Stimulated activated naive CD8-positive, alpha-beta T cell treated with anti-CD3 and anti-CD28 coated beads, Interleukin-15, amount 100 ng/mL, for 72 hours (primary cell): Measurements from ENCODE around the gene TBX20.
A peak's percentile ranks its signal among the peaks of the same experiment; 100 is the strongest.
"Not testable (repeated sequence)": the region's sequence is repeated elsewhere in the genome, so short reads cannot be mapped to it uniquely, and the experiment has no call there.

ENCODE experiments used
- ATAC-seq: fragments of 150-1000 bp; cut with Tn5 transposase; 2 replicates; pipeline ENCODE4 v1.10.0; 2021; ENCODE audit warnings: mild to moderate bottlenecking, moderate library complexity
- DNase-seq, 2 donors: peaks; one replicate each; pipeline ENCODE4 v3.0.0; 2021 to 2022
- H3K27ac Mint-ChIP-seq, 2 donors: one replicate each; pipeline ENCODE4 v1.8.0; 2022; ENCODE audit warnings: mild to moderate bottlenecking in 2 of 2, mixed read lengths in 2 of 2, moderate library complexity in 2 of 2
- H3K27me3 Mint-ChIP-seq: one replicate; pipeline ENCODE4 v1.8.0; 2022; ENCODE audit warnings: mixed read lengths
- H3K4me1 Mint-ChIP-seq: one replicate; pipeline ENCODE4 v1.8.0; 2022; ENCODE audit warnings: mild to moderate bottlenecking, mixed read lengths
- H3K4me3 Mint-ChIP-seq, 2 donors: one replicate each; pipeline ENCODE4 v1.8.0; 2022; ENCODE audit warnings: mild to moderate bottlenecking in 2 of 2, mixed read lengths in 2 of 2, moderate library complexity in 1 of 2
- H3K9me3 Mint-ChIP-seq, 2 donors: one replicate each; pipeline ENCODE4 v1.8.0; 2022; ENCODE audit warnings: mixed read lengths in 2 of 2

The TBX20 gene

DNA sequence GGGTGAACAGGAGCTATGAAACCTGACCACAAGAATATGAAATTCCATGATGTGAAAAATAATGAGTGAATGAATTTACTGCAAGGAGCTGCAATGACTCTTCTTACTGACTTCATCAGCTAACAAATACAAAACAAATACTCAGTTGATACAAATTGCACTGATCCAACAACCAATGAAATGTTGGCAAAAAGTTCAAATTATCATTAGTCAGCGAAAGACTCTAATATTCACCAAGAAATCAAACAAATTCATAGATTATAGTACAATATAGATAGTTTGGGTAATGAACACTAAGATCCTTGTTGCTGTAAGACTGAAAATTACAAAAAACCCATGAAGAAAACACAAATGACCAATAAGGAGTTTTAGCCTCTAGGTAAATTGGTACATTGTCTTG lies 49.0 kb downstream of the TBX20 start:
- not testable (repeated sequence) for DNase-seq, H3K4me3 Mint-ChIP-seq, H3K27me3 Mint-ChIP-seq, H3K4me1 Mint-ChIP-seq, H3K27ac Mint-ChIP-seq, H3K9me3 Mint-ChIP-seq, ATAC-seq

DNA sequence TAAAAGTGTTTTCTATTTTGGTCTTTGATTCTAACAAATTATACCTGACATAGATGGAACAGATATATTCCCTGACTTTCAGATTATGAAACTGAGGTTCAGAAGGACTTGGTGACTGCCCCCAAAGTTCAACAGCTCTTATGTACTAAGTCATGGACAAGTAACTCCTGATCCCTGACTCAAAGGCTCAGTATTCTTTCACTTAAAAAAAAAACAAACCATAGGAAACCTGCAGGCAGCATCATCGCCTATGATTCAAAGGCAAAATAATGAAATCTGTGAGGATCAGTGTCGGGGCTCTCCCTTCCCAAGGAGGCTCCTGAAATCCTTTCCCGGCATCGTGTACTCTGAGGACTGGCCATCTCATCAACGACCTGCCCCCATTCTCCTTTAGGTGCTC lies 49.9 kb downstream of the TBX20 start:
- H3K27ac Mint-ChIP-seq: not testable (repeated sequence)

DNA sequence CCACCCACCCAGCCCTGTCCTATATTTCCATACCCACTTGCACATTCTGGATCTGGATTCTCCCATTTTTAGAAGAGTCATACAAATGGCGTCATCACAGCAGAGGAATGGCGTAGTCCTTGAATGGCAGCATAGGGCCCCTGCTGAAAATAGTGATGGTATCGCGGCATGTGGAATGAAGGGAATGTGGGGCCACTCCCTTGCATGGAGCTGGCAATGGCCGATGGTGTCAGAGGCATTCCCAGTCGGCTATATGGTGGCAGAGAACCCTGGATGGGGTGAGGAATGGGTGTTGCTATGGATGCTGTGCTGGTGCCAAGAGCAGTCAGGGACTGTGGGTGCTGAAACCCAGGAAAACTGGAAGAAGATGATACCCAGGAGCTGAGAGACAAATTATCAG lies 51.5 kb downstream of the TBX20 start:
- not testable (repeated sequence) for H3K27ac Mint-ChIP-seq, H3K9me3 Mint-ChIP-seq, H3K4me1 Mint-ChIP-seq

More for the DNA sequence above, 49.9 kb downstream of the TBX20 start:
- H3K27me3 Mint-ChIP-seq, H3K9me3 Mint-ChIP-seq, H3K4me1 Mint-ChIP-seq, DNase-seq, ATAC-seq, H3K4me3 Mint-ChIP-seq: not testable (repeated sequence)

DNA sequence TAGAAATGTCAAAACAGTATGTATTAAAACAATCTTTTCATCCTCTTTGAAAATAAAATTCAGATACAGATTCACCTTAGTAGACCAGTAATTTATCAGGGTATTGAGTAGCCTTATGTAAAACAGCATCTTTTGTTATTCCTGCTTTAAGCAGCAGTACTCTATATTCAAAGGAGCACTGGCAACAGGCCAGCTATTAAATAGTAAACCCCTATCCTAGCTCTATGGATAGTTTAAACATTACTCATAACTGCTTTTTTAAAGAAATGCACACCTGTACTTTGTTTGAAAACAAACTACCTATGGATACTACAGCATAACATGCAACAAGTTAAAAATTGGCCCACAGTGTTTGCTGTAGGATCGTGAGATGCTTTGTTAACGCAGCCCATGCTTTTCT lies 53.7 kb downstream of the TBX20 start:
- not testable (repeated sequence) for ATAC-seq, H3K4me3 Mint-ChIP-seq, DNase-seq, H3K9me3 Mint-ChIP-seq, H3K27ac Mint-ChIP-seq, H3K4me1 Mint-ChIP-seq
- H3K27me3 Mint-ChIP-seq: peaks cover 11% of the 10 kb centered on the region

More for the DNA sequence above, 51.5 kb downstream of the TBX20 start:
- not testable (repeated sequence) for DNase-seq, H3K4me3 Mint-ChIP-seq, ATAC-seq, H3K27me3 Mint-ChIP-seq

DNA sequence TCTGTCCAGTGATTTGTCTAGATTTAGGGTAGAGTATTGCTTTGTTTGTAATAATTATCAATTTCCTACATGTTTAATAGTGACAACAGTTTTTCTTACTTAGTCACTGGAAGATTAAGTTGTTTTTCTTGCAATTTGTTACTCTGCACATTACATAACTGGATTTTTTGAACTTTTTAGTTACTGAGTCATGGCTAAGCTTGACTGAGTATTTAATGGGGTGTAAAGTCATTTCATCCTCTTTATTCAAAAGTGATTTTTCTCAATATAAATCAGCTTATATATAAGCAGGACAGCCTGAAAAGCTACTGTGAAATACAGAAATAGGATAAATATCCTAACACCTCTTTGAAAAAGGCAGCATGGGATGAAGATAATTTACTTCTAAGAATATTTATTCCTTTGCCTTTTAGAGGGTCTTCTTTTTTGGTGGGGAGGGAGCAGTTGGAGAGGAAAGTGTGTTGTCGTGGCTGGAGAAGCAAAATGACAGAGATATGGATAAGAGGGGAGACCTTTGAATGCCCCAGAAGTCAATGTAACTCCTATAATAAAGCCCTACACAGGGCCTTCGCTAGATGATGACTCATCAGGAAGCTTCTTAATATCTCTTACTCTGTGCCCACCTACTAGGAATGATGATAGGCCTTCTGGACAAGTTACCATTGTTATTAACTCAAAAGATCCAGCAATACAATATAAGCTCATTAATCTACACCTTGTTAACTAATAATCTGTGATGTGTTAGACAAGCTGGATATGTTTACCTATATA lies 55.3 kb downstream of the TBX20 start:
- not testable (repeated sequence) for ATAC-seq, H3K4me1 Mint-ChIP-seq, DNase-seq, H3K9me3 Mint-ChIP-seq, H3K4me3 Mint-ChIP-seq
- Mint-ChIP-seq H3K27me3 (peaks cover 17% of the 10 kb centered on the region), H3K27ac (peak overlapping the region in 1 of 2 donors; percentile 18)

DNA sequence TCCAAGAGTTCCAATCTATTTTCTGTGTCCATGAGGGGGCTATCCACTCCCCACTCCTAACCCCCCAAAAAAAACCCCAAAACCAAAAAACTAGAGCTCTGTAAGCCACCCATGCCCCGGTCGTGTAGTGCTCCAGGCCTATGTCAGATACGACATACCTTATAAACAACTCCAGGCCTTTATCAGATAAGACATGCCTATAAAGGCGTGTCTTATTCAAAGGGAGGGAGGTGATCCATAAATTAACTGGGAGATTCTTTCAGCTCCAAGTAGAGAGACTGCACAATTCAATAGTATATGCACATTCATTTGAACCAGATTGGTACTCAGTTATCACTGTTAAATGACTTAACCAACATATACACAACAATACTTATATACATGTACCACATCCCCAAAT lies 62.3 kb downstream of the TBX20 start:
- not testable (repeated sequence) for H3K4me1 Mint-ChIP-seq, DNase-seq, H3K27ac Mint-ChIP-seq, H3K4me3 Mint-ChIP-seq, H3K9me3 Mint-ChIP-seq, ATAC-seq
- peaks cover 21% of the 10 kb centered on the region for H3K27me3 Mint-ChIP-seq

DNA sequence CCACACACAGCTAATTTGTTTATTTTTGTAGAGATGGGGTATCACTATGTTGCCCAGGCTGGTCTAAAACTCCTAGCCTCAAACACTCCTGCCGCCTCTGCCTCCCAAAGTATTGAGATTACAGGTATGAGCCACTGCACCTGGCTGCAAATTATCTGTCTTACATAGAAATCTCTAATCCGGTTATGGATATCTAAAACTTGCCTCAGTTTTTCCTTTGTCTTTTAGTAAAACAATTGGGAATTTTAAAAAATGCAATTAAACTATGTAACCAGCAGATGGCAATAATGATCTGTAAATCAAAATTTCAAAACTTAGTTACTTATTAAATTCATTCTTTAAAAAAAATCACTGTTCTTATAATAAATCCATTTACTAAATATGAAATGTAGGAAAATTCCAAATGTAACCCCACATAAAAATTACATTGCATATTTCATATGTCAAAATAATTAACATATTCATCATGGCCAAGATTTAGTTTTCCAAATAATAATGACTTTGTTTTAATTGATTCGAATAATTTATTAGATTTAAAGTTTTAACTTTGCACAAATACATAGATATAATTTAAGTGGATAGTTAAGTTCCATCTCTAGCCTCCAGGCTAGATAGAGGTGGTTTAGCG lies 63.6 kb downstream of the TBX20 start:
- not testable (repeated sequence) for ATAC-seq, H3K27ac Mint-ChIP-seq, H3K4me3 Mint-ChIP-seq, H3K9me3 Mint-ChIP-seq, DNase-seq
- peaks cover 32% of the 10 kb centered on the region for H3K27me3 Mint-ChIP-seq
- H3K4me1 Mint-ChIP-seq: peaks cover 10% of the 10 kb centered on the region

DNA sequence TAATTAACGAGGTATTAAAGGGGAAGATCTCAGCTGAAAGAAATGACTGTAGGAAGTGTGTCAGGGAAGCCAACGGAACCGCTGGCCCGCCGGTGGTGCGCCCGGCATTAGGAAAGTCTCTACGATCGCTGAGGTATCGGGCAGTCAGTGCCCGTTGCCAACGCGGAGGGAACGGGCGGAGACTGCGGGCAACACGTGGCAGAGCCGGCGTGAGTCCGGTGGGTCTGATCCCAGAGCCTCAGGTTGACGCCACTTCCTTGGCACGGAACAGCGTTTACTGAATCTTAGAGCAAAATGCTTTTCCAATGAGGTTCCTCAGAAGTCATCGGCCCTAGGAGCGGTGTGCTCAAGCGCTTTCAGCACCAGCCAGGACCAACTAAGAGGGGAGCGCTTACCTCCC lies 67.1 kb downstream of the TBX20 start:
- peaks cover 10% of the 10 kb centered on the region for H3K4me1 Mint-ChIP-seq
- H3K4me3 Mint-ChIP-seq: peak overlapping the region; percentile 84 to 90
- not testable (repeated sequence) for H3K9me3 Mint-ChIP-seq, DNase-seq, H3K27ac Mint-ChIP-seq
- peak; percentile 37 for ATAC-seq
- H3K27me3 Mint-ChIP-seq: peaks cover 32% of the 10 kb centered on the region

DNA sequence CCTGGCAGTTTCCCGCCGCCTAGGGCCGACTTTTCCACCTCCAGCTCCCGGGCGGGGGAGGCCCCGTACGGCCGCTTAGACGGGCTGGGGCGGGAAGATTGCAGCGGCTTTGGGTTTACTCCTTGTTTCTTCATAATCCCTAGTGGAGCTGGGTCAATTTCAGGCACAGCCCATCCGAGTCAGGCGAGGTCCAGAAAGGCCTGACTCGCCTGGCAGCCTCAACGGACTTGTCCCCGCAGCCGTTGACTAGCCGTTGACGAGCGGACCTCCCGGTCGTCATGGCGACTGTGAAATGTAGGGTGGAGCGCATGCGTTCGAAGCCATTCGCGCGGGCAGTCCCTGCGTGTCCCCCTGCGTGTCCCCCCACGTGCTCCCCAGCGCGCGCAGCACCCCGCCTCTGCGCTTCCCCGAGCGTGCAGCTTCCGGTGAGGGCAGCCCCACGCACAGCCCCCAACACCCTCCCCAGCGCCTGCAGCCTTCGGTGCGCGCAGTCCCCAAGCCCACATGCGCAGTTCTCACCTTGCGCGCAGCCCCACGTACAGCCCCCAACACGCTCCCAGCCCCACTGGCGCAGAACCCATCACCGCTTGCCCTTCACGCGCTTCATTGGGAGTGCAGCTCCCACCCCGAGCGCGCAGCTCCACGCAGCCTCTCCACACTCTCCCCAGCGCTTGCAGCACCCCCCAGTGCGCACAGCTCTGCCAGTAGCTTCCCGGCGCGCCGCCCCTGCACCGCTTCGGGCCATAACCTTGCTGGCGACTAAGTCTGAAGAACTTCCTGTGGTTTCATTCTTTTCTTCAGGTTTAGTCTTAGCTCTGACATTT lies 67.8 kb downstream of the TBX20 start:
- peak; percentile 66 for ATAC-seq
- Mint-ChIP-seq H3K27ac (peak overlapping the region; percentile 62 to 78), H3K4me1 (peaks cover 10% of the 10 kb centered on the region), H3K4me3 (peak overlapping the region; percentile 84 to 90), H3K9me3 (no peaks in the 10 kb centered on the region), H3K27me3 (peaks cover 32% of the 10 kb centered on the region)
- peak in 1 of 2 donors; percentile 12 for DNase-seq

DNA sequence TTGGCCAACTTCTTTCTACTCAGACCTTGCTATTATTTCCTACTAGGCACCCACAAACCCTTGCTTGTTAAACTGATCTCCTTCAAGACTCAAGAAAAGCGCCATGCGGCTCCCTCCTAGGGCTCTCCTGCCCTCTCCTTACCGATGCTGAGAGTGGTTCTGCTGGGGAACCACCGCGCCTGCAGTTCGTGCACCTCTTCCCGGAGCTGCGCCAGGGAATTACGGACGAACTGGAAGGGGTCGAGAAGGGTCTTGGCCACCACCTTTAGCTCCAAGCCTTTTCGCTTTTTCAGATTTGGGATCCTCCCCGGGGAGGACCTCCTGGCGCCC lies 68.4 kb downstream of the TBX20 start:
- Mint-ChIP-seq H3K27me3 (peaks cover 32% of the 10 kb centered on the region), H3K4me1 (peaks cover 10% of the 10 kb centered on the region), H3K4me3 (peak overlapping the region in 1 of 2 donors; percentile 84)
- H3K27ac Mint-ChIP-seq, ATAC-seq, H3K9me3 Mint-ChIP-seq, DNase-seq: not testable (repeated sequence)

DNA sequence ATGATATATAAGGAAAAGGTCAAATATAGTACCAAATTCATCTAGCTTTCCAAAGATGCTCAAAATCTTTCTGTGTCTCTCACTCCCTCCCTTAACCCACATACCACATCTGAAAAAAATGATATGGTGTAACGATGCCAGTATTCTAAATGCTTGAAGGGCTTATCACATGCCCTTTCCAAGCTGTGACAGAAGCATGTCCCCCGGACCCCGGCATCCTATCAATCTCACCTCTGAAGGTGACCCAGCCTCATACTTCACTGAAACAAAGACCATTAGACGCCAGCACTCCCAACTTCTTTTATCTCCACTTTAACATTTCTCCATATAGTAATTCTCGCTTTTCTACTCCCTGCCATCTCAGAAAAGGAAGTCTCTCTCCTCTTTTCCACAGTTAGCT lies 68.9 kb downstream of the TBX20 start:
- H3K4me3 Mint-ChIP-seq, DNase-seq, H3K27ac Mint-ChIP-seq, H3K9me3 Mint-ChIP-seq, ATAC-seq: not testable (repeated sequence)
- Mint-ChIP-seq H3K27me3 (peaks cover 32% of the 10 kb centered on the region), H3K4me1 (peaks cover 10% of the 10 kb centered on the region)

DNA sequence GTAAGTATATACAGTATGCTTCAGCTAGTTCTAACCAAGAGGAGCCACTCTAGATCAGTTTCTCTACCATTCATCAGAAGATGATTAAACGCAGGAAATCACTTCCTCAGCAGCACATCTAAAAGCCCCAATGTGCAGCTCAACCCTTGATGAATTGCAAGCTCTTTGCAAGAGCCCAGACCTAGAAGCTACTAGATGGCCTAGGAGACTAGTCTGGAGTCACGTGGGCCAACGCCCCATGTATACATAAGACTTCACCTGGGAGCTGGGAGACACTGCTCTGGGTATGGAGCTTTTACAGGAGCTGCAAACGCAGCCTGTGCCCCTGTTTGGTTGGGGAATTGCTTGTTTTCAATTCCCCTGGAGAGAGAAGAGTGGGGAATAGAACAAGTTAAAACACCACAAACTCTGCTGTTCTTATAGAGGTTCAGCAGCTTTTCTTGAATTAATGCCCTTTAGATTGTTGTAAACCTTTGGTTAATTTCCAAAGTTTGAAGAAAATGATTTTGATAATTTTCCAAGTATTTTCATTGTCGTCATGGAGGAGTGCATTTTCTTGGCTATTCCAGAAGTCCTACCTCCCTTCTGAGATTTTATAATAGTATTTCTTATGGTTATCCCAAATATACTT lies 69.9 kb downstream of the TBX20 start:
- H3K27ac Mint-ChIP-seq: not testable (repeated sequence)

DNA sequence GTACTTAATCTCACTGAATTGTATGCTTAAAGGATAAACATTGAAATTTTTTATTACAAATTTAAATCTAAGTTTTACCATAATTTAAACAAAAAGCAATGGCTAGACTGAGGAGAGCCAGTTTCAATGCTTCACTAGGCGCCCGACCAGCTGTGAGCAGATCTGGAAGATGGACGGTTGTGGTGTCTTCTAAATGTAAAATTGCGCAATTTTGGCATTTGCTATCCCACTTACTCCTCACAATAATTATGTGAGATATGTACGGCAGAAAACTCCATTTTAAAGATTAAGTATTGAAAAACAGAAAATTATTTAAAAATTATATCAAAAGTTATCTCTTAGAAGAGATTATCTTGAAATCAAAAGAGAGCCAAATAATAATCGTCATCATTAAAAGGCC lies 73.2 kb downstream of the TBX20 start:
- ATAC-seq, H3K4me1 Mint-ChIP-seq, DNase-seq, H3K4me3 Mint-ChIP-seq, H3K9me3 Mint-ChIP-seq, H3K27ac Mint-ChIP-seq: not testable (repeated sequence)
- peaks cover 18% of the 10 kb centered on the region for H3K27me3 Mint-ChIP-seq

More for the DNA sequence above, 69.9 kb downstream of the TBX20 start:
- not testable (repeated sequence) for H3K9me3 Mint-ChIP-seq, DNase-seq, H3K4me3 Mint-ChIP-seq, ATAC-seq
- H3K27me3 Mint-ChIP-seq: peaks cover 32% of the 10 kb centered on the region
- H3K4me1 Mint-ChIP-seq: peaks cover 10% of the 10 kb centered on the region

DNA sequence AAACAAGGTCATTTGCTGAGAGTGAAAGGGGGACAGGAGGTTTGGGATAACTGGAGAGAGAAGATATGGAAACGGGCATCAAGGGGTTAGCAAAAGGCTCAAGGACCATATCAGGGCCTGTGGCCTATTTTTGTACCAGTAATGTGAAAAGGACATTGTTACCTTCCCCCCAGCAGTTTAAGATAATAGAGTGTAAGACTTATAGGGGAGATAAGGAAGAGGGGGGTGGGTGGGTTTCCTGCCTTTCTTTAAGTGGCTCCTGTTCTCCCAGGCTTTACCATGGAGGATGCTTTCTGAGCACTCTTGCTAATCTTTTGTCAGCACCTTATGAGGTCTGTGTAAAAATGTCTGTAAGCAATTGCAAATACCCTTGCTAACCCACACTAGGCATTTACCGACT lies 80.7 kb downstream of the TBX20 start:
- peaks cover 22% of the 10 kb centered on the region for H3K27me3 Mint-ChIP-seq
- H3K4me3 Mint-ChIP-seq, H3K9me3 Mint-ChIP-seq, H3K27ac Mint-ChIP-seq, H3K4me1 Mint-ChIP-seq, ATAC-seq, DNase-seq: not testable (repeated sequence)

DNA sequence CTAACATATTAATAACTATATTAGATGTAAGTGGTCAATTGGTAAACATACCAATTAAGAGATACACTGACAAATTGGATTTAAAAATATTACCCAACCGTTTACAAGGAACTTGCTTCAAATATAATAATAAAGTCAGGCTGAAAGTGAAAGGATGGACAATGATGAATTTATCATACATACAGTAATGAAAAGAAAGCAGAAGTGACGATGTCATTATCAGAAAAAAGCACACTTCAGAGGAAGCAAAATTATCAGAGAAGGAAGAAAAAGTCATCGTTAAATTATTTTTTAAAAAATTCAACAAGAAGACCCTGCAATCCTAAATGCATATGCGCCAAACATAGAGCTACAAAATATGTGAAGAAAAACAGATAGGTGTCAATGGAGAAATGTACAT lies 81.8 kb downstream of the TBX20 start:
- not testable (repeated sequence) for H3K9me3 Mint-ChIP-seq, H3K27ac Mint-ChIP-seq, H3K4me3 Mint-ChIP-seq, H3K4me1 Mint-ChIP-seq, DNase-seq, ATAC-seq
- H3K27me3 Mint-ChIP-seq: peaks cover 23% of the 10 kb centered on the region
